ENCODE results near the gene NAA20. TPM values are rescaled to one million over a fixed set of nuclear protein-coding genes. Genes with fewer than 3 reads are reported as not detected.

The NAA20 gene
- total and polyA plus RNA-seq, 2 of the 13 experiments (the other 11 are each of a cell fraction or from before 2014, with no cell fraction given), result 81.9 to 82.8 TPM

DNA sequence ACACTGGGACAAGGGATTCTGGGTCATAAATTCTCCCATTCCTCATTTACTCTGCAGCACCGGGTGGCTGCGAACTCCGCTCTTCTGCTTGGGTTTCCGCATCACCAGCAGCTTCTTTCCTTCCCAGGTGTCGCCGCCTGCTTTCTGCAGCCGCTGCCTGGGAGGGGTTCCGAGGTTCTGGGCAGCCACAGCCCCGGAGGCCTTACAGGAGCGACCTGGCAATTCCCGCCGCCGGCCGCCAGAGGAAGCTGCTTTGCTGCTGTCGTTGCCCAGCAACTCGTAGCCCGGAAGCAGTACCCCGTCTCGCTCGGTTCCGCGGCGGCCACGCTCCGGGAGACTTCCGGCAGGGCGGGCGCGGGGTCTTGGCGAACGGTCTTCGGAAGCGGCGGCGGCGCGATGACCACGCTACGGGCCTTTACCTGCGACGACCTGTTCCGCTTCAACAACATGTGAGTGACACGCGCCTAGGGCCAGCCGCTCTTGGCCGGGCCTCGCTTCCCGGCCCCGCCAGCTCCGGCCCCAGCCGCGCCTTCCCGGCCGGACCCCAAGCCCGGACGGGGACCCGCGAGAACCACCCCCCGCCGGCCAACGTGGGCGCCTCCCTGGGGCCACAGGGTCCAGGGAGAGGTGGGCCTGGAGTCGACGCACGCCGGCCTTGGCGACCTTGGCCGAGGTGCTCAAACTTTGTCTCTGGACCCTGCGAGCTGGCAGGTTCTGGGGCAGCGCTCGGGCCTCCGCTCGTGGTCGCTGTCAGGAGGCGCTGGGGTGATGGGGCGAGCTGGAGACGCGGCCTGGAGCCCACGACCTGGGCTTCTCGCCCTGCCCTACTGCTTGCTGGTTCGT is at the start of gene NAA20 (continued):
- peak; percentile 83 for TF ChIP-seq MEIS1 (CRISPR knock-in tag; IDR thresholded peaks at IDR 0.05; ENCODE audit: borderline replicate concordance)
- TF ChIP-seq, protein P1, sequence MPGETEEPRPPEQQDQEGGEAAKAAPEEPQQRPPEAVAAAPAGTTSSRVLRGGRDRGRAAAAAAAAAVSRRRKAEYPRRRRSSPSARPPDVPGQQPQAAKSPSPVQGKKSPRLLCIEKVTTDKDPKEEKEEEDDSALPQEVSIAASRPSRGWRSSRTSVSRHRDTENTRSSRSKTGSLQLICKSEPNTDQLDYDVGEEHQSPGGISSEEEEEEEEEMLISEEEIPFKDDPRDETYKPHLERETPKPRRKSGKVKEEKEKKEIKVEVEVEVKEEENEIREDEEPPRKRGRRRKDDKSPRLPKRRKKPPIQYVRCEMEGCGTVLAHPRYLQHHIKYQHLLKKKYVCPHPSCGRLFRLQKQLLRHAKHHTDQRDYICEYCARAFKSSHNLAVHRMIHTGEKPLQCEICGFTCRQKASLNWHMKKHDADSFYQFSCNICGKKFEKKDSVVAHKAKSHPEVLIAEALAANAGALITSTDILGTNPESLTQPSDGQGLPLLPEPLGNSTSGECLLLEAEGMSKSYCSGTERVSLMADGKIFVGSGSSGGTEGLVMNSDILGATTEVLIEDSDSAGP (CRISPR knock-in tag; IDR thresholded peaks at IDR 0.05; ENCODE audit: borderline replicate concordance), result peak; percentile 97
- peak; percentile 78; the same call in 1 of the 2 replicates for TF ChIP-seq TP53 (CRISPR knock-in tag; conservative IDR thresholded peaks at IDR 0.05)
- peak; percentile 99 for TF ChIP-seq ZNF546 (CRISPR knock-in tag; conservative IDR thresholded peaks at IDR 0.05)
- no peak for TF ChIP-seq POLR2AphosphoS2 (IDR thresholded peaks at IDR 0.05; ENCODE audit: low read depth, low read length)
- TF ChIP-seq KMT2B (CRISPR knock-in tag; IDR thresholded peaks at IDR 0.05), result peak; percentile 99
- TF ChIP-seq, protein P2, sequence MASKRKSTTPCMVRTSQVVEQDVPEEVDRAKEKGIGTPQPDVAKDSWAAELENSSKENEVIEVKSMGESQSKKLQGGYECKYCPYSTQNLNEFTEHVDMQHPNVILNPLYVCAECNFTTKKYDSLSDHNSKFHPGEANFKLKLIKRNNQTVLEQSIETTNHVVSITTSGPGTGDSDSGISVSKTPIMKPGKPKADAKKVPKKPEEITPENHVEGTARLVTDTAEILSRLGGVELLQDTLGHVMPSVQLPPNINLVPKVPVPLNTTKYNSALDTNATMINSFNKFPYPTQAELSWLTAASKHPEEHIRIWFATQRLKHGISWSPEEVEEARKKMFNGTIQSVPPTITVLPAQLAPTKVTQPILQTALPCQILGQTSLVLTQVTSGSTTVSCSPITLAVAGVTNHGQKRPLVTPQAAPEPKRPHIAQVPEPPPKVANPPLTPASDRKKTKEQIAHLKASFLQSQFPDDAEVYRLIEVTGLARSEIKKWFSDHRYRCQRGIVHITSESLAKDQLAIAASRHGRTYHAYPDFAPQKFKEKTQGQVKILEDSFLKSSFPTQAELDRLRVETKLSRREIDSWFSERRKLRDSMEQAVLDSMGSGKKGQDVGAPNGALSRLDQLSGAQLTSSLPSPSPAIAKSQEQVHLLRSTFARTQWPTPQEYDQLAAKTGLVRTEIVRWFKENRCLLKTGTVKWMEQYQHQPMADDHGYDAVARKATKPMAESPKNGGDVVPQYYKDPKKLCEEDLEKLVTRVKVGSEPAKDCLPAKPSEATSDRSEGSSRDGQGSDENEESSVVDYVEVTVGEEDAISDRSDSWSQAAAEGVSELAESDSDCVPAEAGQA (IDR thresholded peaks at IDR 0.05; ENCODE audit: low read depth), result peak; percentile 87
- TF ChIP-seq, protein P2 (CRISPR knock-in tag; IDR thresholded peaks at IDR 0.05; ENCODE audit: borderline replicate concordance), result peak; percentile 77; the same call in 1 of the 2 replicates
- TF ChIP-seq ZNF557 (CRISPR knock-in tag; IDR thresholded peaks at IDR 0.05), result 0 out of 2 replicates have a peak, but pooled peaks have one; percentile 32
- peak; percentile 85 for TF ChIP-seq PHF5A (CRISPR knock-in tag; IDR thresholded peaks at IDR 0.05; ENCODE audit: low read depth, unreplicated experiment)
- 0 out of 2 replicates have a peak, but pooled peaks have one; percentile 61 for TF ChIP-seq ZNF550 (CRISPR knock-in tag; IDR thresholded peaks at IDR 0.05; ENCODE audit: borderline replicate concordance)
- TF ChIP-seq, protein P3, sequence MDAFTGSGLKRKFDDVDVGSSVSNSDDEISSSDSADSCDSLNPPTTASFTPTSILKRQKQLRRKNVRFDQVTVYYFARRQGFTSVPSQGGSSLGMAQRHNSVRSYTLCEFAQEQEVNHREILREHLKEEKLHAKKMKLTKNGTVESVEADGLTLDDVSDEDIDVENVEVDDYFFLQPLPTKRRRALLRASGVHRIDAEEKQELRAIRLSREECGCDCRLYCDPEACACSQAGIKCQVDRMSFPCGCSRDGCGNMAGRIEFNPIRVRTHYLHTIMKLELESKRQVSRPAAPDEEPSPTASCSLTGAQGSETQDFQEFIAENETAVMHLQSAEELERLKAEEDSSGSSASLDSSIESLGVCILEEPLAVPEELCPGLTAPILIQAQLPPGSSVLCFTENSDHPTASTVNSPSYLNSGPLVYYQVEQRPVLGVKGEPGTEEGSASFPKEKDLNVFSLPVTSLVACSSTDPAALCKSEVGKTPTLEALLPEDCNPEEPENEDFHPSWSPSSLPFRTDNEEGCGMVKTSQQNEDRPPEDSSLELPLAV (CRISPR knock-in tag; conservative IDR thresholded peaks at IDR 0.05; ENCODE audit: low read depth), result peak; percentile 96
- TF ChIP-seq ZNF775 (CRISPR knock-in tag; IDR thresholded peaks at IDR 0.05; ENCODE audit: borderline replicate concordance), result no peak
- TF ChIP-seq HOXA3 (CRISPR knock-in tag; IDR thresholded peaks at IDR 0.05), result peak; percentile 95
- TF ChIP-seq ARNT2 (CRISPR knock-in tag; IDR thresholded peaks at IDR 0.05; ENCODE audit: low read depth), result peak; percentile 99
- TF ChIP-seq AKAP8 (CRISPR knock-in tag; IDR thresholded peaks at IDR 0.05), result peak; percentile 75
- peak; percentile 97 for TF ChIP-seq CBX5 (CRISPR knock-in tag; IDR thresholded peaks at IDR 0.05; ENCODE audit: borderline replicate concordance)
- TF ChIP-seq AGO1 (IDR thresholded peaks at IDR 0.05; ENCODE audit: low read depth, low read length, poor library complexity, severe bottlenecking), result peak; percentile 67
- TF ChIP-seq HNRNPK (IDR thresholded peaks at IDR 0.05; ENCODE audit: low read depth, low read length, poor library complexity, severe bottlenecking), result peak; percentile 77
- TF ChIP-seq CCDC6 (CRISPR knock-in tag; IDR thresholded peaks at IDR 0.05), result peak; percentile 89; the same call in 1 of the 2 replicates
